ENCODE results near the gene TTLL11. TPM values are rescaled to one million over a fixed set of nuclear protein-coding genes. Genes with fewer than 3 reads are reported as not detected.

Gene TTLL11
- total RNA-seq, 4 donors from 2014 or later: 3.0 to 9.9 (median 7.4) TPM

DNA sequence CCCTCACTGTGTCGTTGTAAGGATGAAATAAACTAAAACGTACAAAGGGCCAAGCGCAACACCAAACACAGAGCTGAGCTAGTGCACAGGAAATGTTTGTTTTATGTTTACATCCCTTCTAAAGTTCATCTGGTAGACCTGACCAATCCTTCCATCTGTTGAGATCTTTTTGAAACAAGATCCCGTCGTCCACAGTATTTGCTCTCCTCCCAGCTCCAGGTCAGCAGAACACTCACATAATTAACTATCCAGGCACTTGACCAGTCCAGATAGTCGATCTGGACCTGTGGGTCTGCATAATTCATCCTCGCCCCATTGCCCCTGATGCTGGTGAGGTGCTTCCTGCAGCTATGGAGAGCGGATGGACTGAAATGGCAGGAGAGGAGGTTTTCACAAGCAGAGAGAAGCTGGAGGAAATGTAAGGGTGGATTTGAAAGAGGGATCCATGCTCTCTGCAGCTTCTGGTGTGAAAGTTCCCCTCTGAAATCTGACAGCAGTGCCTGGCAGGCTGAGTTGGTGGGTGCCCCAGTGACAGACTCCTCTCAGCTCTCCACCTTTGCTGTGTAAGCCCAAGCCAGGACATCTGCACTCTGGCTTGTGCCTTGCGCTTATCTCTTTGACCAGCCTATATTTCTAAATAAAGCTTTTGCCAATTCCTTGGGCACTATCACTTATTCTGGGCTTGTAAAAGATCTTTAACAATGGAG, 102.4 kb downstream of the TTLL11 start:
- no peaks in the 10 kb centered on the region for H3K36me3 ChIP-seq
- no peaks in the 10 kb centered on the region for H3K4me1 ChIP-seq
- H3K27ac ChIP-seq: no peak overlapping the region
- no peak for DNase-seq
- H3K27me3 ChIP-seq: no peaks in the 10 kb centered on the region
- H3K4me3 ChIP-seq: no peak overlapping the region
- H3K9me3 ChIP-seq: no peaks in the 10 kb centered on the region
- TF ChIP-seq, protein P1, sequence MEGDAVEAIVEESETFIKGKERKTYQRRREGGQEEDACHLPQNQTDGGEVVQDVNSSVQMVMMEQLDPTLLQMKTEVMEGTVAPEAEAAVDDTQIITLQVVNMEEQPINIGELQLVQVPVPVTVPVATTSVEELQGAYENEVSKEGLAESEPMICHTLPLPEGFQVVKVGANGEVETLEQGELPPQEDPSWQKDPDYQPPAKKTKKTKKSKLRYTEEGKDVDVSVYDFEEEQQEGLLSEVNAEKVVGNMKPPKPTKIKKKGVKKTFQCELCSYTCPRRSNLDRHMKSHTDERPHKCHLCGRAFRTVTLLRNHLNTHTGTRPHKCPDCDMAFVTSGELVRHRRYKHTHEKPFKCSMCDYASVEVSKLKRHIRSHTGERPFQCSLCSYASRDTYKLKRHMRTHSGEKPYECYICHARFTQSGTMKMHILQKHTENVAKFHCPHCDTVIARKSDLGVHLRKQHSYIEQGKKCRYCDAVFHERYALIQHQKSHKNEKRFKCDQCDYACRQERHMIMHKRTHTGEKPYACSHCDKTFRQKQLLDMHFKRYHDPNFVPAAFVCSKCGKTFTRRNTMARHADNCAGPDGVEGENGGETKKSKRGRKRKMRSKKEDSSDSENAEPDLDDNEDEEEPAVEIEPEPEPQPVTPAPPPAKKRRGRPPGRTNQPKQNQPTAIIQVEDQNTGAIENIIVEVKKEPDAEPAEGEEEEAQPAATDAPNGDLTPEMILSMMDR (IDR thresholded peaks at IDR 0.05): no peak
- no peak for TF ChIP-seq POLR2A (IDR thresholded peaks at IDR 0.05)

DNA sequence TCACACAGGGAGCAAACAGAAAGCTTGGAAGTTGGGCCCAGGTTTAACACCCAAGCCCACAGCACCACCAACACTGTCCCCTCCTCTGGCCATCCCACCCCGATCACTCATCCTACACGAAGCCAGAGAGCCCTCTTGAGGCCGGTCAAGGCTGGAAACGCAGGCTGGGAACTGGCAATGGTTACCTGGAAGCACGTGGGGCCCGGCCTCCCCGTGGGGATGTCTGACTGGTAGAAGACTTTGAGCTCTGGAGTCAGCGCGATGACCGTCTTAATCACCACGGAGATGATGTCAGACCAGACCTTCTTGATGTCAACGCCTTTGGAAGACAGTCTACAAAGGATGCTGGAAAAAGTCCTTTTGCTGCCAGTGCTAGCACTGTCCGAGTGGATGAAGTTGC, 104.1 kb downstream of the TTLL11 start:
- H3K36me3 ChIP-seq: no peaks in the 10 kb centered on the region
- DNase-seq: no peak
- H3K4me1 ChIP-seq: no peaks in the 10 kb centered on the region
- H3K9me3 ChIP-seq: no peaks in the 10 kb centered on the region
- H3K27ac ChIP-seq: no peak overlapping the region
- H3K4me3 ChIP-seq: no peak overlapping the region
- TF ChIP-seq, protein P1 (IDR thresholded peaks at IDR 0.05): no peak
- no peak for TF ChIP-seq POLR2A (IDR thresholded peaks at IDR 0.05)
- no peaks in the 10 kb centered on the region for H3K27me3 ChIP-seq

DNA sequence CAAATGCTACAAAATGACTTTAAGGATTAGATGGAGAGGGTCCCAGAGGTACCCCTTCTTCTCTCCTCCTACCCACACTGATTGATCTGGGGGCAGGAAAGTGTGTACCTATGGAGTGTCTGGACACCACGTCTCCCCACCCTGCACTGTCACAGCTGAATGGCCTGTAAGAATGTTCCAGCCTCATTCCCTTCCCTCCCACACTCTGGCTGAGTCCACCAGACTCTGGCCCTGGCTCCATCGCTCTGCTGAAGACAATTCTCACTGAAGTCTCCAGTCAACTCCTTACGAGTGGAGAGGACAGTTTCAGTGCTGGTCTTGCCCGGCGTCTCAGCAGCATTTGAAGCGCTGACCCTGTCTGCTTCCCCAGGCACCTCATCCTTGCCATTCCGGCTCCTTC, 105.8 kb downstream of the TTLL11 start:
- Histone ChIP-seq H3K27me3 (no peaks in the 10 kb centered on the region), H3K4me1 (no peaks in the 10 kb centered on the region), H3K4me3 (no peak overlapping the region), H3K9me3 (no peaks in the 10 kb centered on the region), H3K36me3 (no peaks in the 10 kb centered on the region), H3K27ac (no peak overlapping the region)
- DNase-seq: no peak
- TF ChIP-seq, protein P1 (IDR thresholded peaks at IDR 0.05): no peak
- no peak for TF ChIP-seq POLR2A (IDR thresholded peaks at IDR 0.05)

DNA sequence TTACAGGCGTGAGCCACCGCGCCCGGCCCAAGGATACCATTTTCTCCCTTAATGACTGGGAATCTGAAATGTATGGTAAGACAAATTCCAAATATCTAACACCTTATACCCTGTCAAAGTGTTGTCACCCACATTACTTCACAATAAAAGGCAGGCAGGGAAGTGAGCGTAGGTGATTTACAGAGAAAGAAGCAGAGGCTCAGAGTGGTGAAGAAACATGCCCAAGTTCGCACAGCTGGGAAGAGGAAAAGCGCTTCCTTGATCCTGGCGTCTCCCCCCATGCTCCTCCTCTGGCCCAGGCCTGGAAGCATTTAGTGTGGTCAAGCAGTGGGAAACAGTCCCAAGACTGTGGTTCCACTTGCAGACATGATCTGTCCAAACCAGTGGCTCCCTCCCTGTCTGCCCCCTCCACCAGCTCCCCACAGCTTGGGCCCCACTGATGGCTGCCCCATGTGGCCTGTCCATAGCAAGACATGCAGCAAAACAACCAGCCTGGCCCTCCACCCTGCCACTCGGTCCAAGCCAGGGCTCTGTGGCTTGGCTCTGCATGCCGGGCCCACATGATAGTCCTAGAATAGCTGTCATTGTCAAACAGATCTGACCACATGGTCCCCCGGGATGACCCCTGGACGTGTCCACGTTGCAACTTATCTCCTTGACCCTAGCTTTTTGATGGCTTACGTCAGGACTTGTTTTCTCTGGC, 107.2 kb downstream of the TTLL11 start:
- DNase-seq: no peak
- no peaks in the 10 kb centered on the region for H3K36me3 ChIP-seq
- no peaks in the 10 kb centered on the region for H3K4me1 ChIP-seq
- no peak overlapping the region for H3K4me3 ChIP-seq
- TF ChIP-seq, protein P1 (IDR thresholded peaks at IDR 0.05): no peak
- TF ChIP-seq POLR2A (IDR thresholded peaks at IDR 0.05): no peak
- no peak overlapping the region for H3K27ac ChIP-seq
- H3K27me3 ChIP-seq: no peaks in the 10 kb centered on the region
- H3K9me3 ChIP-seq: no peaks in the 10 kb centered on the region

DNA sequence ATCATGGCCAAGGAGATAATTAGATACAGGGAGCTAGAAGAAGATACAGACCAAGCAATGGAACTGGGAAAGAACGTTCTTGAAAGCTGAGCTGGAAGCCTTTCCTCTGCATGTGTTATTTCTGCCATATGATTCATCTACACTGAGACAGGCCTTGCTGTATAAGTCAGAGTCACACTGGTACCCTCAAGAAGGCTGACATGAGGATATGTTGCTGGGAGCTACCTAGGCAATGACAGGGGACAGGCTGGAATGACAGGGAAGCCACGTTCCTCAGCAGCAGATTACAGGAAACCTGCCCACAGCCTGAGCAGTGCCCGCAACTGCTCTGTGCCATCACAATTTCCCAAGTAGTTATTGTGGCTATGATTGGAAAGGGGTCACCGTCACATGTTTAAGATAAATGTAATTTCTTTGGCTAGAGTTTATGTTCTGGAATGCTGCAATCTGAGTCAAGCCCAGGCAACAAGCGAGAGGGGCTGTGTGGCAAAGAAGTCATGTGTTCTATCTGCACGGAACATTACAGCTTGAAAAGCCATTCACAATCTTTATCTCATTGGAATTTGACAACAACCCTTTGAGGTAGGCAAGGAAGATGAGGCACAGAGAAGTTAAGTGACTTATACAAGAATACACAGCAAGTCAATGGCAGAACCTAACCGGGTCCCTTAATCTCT, 108.2 kb downstream of the TTLL11 start:
- no peaks in the 10 kb centered on the region for H3K27me3 ChIP-seq
- H3K9me3 ChIP-seq: no peaks in the 10 kb centered on the region
- H3K4me1 ChIP-seq: no peaks in the 10 kb centered on the region
- no peaks in the 10 kb centered on the region for H3K36me3 ChIP-seq
- no peak for DNase-seq
- no peak overlapping the region for H3K27ac ChIP-seq
- TF ChIP-seq, protein P1 (IDR thresholded peaks at IDR 0.05): no peak
- TF ChIP-seq POLR2A (IDR thresholded peaks at IDR 0.05): no peak
- H3K4me3 ChIP-seq: no peak overlapping the region

Data from Peyer's patch (tissue), 4 donors.